ENCODE results near the gene AP1B1. TPM values are rescaled to one million over a fixed set of nuclear protein-coding genes. Genes with fewer than 3 reads are reported as not detected.

The AP1B1 gene
- total and polyA plus RNA-seq, 3 donors from 2014 or later = 71.8 to 92.0 (median 79.8) TPM

DNA sequence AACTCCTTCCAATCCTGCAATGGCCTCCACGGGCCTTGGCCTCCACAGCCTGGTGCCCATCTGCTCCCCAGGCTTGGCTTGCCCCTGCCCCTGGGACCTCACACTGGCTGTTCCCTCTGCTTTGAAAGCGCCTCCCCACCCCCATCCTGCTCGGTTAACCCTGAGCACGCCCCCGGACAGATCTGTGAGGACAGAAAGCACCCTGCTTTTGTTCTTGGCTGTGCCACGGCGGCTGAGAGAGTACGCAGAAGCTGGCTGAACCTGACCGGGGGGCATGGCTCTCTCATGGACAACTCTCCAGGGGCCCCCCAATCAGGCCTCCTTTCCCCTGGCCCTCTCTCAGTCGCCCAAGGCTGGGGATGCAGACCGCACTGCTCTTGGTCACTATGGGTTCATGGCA is 52.7 kb downstream of the AP1B1 start:
- DNase-seq = no peak
- H3K36me3 ChIP-seq (ENCODE audit: low read depth, missing control alignments) = no peaks in the 10 kb centered on the region
- WGBS, 2 donors = 87 to 91% methylated on average over 10 to 11 of the region's 11 CpGs
- no peaks in the 10 kb centered on the region for H3K27me3 ChIP-seq
- no peaks in the 10 kb centered on the region for H3K9me3 ChIP-seq
- H3K4me3 ChIP-seq = no peak overlapping the region
- no peak overlapping the region for H3K27ac ChIP-seq
- no peak for TF ChIP-seq POLR2A (IDR thresholded peaks at IDR 0.05)
- TF ChIP-seq, protein P1, sequence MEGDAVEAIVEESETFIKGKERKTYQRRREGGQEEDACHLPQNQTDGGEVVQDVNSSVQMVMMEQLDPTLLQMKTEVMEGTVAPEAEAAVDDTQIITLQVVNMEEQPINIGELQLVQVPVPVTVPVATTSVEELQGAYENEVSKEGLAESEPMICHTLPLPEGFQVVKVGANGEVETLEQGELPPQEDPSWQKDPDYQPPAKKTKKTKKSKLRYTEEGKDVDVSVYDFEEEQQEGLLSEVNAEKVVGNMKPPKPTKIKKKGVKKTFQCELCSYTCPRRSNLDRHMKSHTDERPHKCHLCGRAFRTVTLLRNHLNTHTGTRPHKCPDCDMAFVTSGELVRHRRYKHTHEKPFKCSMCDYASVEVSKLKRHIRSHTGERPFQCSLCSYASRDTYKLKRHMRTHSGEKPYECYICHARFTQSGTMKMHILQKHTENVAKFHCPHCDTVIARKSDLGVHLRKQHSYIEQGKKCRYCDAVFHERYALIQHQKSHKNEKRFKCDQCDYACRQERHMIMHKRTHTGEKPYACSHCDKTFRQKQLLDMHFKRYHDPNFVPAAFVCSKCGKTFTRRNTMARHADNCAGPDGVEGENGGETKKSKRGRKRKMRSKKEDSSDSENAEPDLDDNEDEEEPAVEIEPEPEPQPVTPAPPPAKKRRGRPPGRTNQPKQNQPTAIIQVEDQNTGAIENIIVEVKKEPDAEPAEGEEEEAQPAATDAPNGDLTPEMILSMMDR (IDR thresholded peaks at IDR 0.05) = no peak
- intact Hi-C loops (cut with DNase I; ENCODE audit: low total_unique reads) = no loop called here
- H3K4me1 ChIP-seq = peaks cover 4% of the 10 kb centered on the region

DNA sequence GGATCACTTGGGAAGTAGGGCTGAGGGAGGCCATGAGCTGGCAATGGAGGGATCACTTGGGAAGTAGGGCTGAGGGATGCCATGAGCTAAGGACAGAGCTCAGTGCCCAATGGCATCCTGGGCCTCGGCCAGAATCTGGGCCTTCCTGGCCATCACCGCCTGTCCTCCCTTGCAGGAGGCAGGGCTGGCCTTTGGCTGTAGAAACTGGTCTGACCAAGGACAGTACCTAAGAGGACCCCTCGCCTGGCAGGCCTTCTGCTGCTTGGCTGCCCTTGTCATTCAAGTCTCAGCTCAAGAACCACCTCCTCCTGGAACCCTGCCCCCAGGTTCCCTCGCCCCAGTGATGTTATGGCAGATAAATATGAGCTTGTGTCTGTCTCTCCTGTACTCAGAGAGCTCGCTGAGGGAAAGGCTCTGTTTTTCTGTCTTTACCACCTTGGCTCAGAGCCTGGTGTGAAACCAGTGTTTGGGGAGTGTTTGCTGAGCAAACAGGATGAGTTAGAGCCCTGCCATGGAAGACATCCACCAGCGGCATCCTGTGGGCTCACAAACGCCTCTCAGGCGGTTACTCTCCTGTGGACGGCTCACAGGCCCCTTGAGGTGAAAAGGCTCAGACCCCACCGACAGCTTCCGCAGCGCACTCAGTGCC is 53.5 kb downstream of the AP1B1 start:
- intact Hi-C loops (cut with DNase I; ENCODE audit: low total_unique reads) = no loop called here
- 87 to 88% methylated on average over 10 to 12 of the region's 12 CpGs for WGBS, 2 donors
- no peaks in the 10 kb centered on the region for H3K27me3 ChIP-seq
- no peak overlapping the region for H3K27ac ChIP-seq
- H3K4me1 ChIP-seq = peaks cover 8% of the 10 kb centered on the region
- H3K36me3 ChIP-seq (ENCODE audit: low read depth, missing control alignments) = no peaks in the 10 kb centered on the region
- TF ChIP-seq, protein P1 (IDR thresholded peaks at IDR 0.05) = no peak
- TF ChIP-seq POLR2A (IDR thresholded peaks at IDR 0.05) = no peak
- no peaks in the 10 kb centered on the region for H3K9me3 ChIP-seq
- DNase-seq = no peak
- no peak overlapping the region for H3K4me3 ChIP-seq

DNA sequence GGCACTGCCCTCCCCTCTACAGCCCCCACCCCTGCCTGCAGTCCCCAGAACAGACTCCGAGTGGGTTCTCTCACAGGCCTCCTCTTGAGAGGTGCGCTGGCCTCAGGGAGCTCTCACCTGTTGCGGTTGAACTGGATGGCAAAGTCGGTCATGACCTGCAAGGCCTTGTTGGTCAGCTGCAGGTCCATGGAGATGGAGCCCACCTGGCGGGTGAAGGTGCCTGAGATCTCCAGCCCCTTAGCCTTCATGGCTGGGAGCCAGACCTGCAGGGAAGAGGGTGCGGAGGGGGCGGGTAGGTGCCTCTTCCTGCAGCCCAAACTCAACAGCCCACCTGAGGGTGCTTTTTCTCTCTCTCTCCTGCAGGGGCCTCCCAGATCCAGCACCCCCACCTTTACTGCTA is 54.2 kb downstream of the AP1B1 start:
- no peak overlapping the region for H3K27ac ChIP-seq
- WGBS, 2 donors = 85 to 97% methylated on average over 5 to 7 of the region's 7 CpGs

DNA sequence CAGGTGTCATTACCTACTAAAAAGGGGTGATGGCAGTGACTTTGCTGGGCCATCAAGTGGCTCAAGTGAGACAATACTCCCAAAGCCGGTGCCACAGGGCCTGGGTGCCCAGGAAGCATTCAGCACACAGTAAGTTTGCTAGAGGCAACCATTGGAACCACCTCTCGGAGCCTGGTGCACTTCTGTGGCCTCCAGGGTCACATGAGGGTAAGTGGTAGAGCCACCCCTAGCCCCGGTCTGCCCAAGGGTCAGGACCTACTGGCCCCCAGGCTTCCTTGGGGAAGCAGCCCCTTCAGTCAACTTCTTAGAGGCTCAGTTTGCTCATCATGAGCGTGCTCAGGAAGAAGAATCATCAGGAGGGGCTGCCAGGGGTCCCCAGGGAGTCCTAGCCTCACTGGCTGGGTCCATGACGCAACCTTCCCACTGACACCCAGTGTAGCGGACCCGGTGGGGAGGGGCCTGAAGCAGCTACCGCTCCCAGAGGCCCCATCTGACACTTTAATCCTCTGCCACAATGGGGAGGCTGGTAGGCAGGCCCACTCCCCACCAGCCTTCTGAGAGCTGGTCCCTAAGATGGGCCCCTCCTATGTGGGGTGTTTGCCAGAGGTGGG is 55.4 kb downstream of the AP1B1 start:
- DNase-seq = no peak
- WGBS, 2 donors = 93 to 95% methylated on average over 3 to 8 of the region's 8 CpGs
- H3K9me3 ChIP-seq = no peaks in the 10 kb centered on the region

More for the DNA sequence above, 54.2 kb downstream of the AP1B1 start:
- Histone ChIP-seq H3K36me3 (ENCODE audit: low read depth, missing control alignments) (no peaks in the 10 kb centered on the region), H3K4me1 (peaks cover 8% of the 10 kb centered on the region), H3K9me3 (no peaks in the 10 kb centered on the region), H3K27me3 (no peaks in the 10 kb centered on the region), H3K4me3 (no peak overlapping the region)
- TF ChIP-seq, protein P1 (IDR thresholded peaks at IDR 0.05) = no peak
- intact Hi-C loops (cut with DNase I; ENCODE audit: low total_unique reads) = no loop called here
- no peak for DNase-seq

More for the DNA sequence above, 55.4 kb downstream of the AP1B1 start:
- no peaks in the 10 kb centered on the region for H3K27me3 ChIP-seq
- no peaks in the 10 kb centered on the region for H3K36me3 ChIP-seq (ENCODE audit: low read depth, missing control alignments)
- H3K4me1 ChIP-seq = peaks cover 8% of the 10 kb centered on the region
- TF ChIP-seq POLR2A (IDR thresholded peaks at IDR 0.05) = no peak
- TF ChIP-seq, protein P1 (IDR thresholded peaks at IDR 0.05) = no peak
- intact Hi-C loops (cut with DNase I; ENCODE audit: low total_unique reads) = no loop called here
- H3K4me3 ChIP-seq = no peak overlapping the region
- H3K27ac ChIP-seq = no peak overlapping the region

Data from testis (tissue), 3 donors.